ENCODE measurements around the gene KCNK2. TPM values are rescaled to one million over a fixed set of nuclear protein-coding genes. Genes with fewer than 3 reads are reported as not detected.

Gene KCNK2
- total and polyA plus RNA-seq, 2 experiments from 2014 or later, result 1.8 to 4.1 TPM

DNA sequence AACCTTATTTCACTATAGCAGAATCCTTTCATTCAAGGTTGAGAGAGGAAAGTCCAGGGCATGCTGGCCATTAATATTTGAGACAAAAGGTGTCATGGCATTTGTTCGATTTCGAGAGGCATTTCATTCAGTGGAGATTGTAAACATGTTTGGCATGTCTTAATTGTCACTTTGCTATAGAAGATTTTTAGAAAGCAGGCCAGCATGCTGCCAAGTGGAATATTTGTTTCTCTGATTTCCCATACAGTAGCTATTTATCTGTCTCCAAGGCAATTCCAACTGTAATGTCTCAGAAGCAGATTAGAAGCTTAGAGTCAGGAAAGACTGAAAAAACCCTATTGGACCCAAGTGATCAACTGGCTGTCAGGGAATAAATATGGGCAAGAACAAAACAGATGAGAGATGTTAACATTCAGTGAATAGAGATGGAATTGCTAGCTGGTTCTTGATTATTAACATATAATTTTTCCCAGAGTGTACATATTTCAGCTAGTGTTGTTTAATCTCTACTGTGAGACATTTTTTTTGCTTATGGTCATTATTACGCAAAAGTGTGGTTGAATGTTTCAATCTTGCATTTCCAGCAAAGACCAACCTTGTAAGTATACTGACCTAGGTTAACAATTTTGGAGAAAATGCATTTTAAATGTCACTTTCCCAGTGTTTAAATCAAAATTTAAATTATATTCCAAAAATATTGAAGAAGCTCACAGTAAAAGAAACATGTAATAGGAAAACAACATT lies 174.6 kb downstream of the KCNK2 start:
- Histone ChIP-seq H3K79me2 (no peaks in the 10 kb centered on the region), H4K20me1 (ENCODE audit: insufficient read depth, poor library complexity, severe bottlenecking) (no peaks in the 10 kb centered on the region), H3K9me3 (ENCODE audit: low read depth) (no peaks in the 10 kb centered on the region), H3K27me3 (no peaks in the 10 kb centered on the region), H3K36me3 (replicated peaks; ENCODE audit: insufficient read depth, low read depth) (no peaks in the 10 kb centered on the region), H3K9me2 (replicated peaks; ENCODE audit: insufficient read depth) (no peaks in the 10 kb centered on the region), H3K4me3 (no peak overlapping the region), H3K4me2 (no peak overlapping the region), H3K27ac (no peak overlapping the region), H3K4me1 (ENCODE audit: insufficient read depth) (no peaks in the 10 kb centered on the region), H2AFZ (no peak overlapping the region)
- TF ChIP-seq, protein P1, sequence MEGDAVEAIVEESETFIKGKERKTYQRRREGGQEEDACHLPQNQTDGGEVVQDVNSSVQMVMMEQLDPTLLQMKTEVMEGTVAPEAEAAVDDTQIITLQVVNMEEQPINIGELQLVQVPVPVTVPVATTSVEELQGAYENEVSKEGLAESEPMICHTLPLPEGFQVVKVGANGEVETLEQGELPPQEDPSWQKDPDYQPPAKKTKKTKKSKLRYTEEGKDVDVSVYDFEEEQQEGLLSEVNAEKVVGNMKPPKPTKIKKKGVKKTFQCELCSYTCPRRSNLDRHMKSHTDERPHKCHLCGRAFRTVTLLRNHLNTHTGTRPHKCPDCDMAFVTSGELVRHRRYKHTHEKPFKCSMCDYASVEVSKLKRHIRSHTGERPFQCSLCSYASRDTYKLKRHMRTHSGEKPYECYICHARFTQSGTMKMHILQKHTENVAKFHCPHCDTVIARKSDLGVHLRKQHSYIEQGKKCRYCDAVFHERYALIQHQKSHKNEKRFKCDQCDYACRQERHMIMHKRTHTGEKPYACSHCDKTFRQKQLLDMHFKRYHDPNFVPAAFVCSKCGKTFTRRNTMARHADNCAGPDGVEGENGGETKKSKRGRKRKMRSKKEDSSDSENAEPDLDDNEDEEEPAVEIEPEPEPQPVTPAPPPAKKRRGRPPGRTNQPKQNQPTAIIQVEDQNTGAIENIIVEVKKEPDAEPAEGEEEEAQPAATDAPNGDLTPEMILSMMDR (IDR thresholded peaks at IDR 0.05; ENCODE audit: poor library complexity), result no peak
- TF ChIP-seq EZH2phosphoT487 (IDR thresholded peaks at IDR 0.05; ENCODE audit: low read depth, severe bottlenecking, unreplicated experiment) (no peak), EZH2 (IDR thresholded peaks at IDR 0.05; ENCODE audit: borderline replicate concordance) (no peak)
- DNase-seq (ENCODE audit: low spot score), result no peak
- WGBS (ENCODE audit: low lambda C conversion rate, missing lambda C conversion rate), result 90% methylated on average over 3 of the region's 3 CpGs

DNA sequence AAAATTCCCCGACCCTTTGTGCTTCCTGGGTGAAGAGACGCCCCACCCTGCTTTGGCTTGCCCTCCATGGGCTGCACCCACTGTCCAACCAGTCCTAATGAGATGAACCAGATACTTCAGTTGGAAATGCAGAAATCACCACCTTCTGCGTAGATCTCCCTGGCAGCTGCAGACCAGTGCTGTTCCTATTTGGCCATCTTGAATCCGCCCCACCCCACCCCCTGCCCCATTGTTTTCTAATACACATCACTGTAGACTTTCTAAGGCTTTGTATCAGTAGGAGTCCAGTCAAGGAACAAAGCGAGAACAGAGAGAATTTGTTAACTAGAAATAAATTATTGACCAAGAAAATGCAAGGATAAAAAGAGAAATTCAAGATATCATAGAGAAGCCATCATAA lies 178.2 kb downstream of the KCNK2 start:
- DNase-seq (ENCODE audit: low spot score), result no peak
- H2AFZ ChIP-seq, result no peak overlapping the region
- H3K27ac ChIP-seq, result no peak overlapping the region
- H3K27me3 ChIP-seq, result no peaks in the 10 kb centered on the region
- no peaks in the 10 kb centered on the region for H3K4me1 ChIP-seq (ENCODE audit: insufficient read depth)
- no peaks in the 10 kb centered on the region for H3K36me3 ChIP-seq (replicated peaks; ENCODE audit: insufficient read depth, low read depth)
- 94% methylated on average over 5 of the region's 5 CpGs for WGBS (ENCODE audit: low lambda C conversion rate, missing lambda C conversion rate)
- no peak overlapping the region for H3K4me2 ChIP-seq
- H4K20me1 ChIP-seq (ENCODE audit: insufficient read depth, poor library complexity, severe bottlenecking), result no peaks in the 10 kb centered on the region
- H3K79me2 ChIP-seq, result no peaks in the 10 kb centered on the region
- H3K9me3 ChIP-seq (ENCODE audit: low read depth), result no peaks in the 10 kb centered on the region
- H3K4me3 ChIP-seq, result no peak overlapping the region
- H3K9me2 ChIP-seq (replicated peaks; ENCODE audit: insufficient read depth), result no peaks in the 10 kb centered on the region
- TF ChIP-seq, protein P1 (IDR thresholded peaks at IDR 0.05; ENCODE audit: poor library complexity), result no peak
- TF ChIP-seq EZH2 (IDR thresholded peaks at IDR 0.05; ENCODE audit: borderline replicate concordance) (no peak), EZH2phosphoT487 (IDR thresholded peaks at IDR 0.05; ENCODE audit: low read depth, severe bottlenecking, unreplicated experiment) (no peak)

DNA sequence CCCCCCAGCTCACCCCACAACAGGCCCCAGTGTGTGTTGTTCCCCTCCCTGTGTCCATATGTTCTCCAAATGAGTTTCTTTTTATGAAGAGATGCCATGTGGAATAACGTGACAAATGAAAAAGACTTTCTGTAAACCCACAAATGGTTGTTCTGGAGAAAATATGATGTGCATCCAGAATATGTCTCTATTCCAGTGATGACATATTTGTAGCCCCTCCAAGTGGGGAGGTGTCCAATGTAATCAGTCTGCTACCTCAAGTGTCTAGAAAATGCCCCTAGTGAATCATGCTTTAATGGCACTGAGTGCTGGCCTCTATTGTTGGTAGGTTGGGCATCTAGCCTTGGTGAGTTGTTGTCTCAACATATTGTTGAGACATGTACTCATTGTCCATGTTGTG lies 179.6 kb downstream of the KCNK2 start:
- Histone ChIP-seq H3K36me3 (replicated peaks; ENCODE audit: insufficient read depth, low read depth) (no peaks in the 10 kb centered on the region), H3K4me2 (no peak overlapping the region), H3K79me2 (no peaks in the 10 kb centered on the region), H3K4me3 (no peak overlapping the region), H3K4me1 (ENCODE audit: insufficient read depth) (no peaks in the 10 kb centered on the region), H2AFZ (no peak overlapping the region), H3K27me3 (no peaks in the 10 kb centered on the region), H4K20me1 (ENCODE audit: insufficient read depth, poor library complexity, severe bottlenecking) (no peaks in the 10 kb centered on the region), H3K27ac (no peak overlapping the region), H3K9me3 (ENCODE audit: low read depth) (no peaks in the 10 kb centered on the region), H3K9me2 (replicated peaks; ENCODE audit: insufficient read depth) (no peaks in the 10 kb centered on the region)
- TF ChIP-seq, protein P1 (IDR thresholded peaks at IDR 0.05; ENCODE audit: poor library complexity), result no peak
- TF ChIP-seq EZH2 (IDR thresholded peaks at IDR 0.05; ENCODE audit: borderline replicate concordance) (no peak), EZH2phosphoT487 (IDR thresholded peaks at IDR 0.05; ENCODE audit: low read depth, severe bottlenecking, unreplicated experiment) (no peak)
- 100% methylated on average over 1 of the region's 1 CpG for WGBS (ENCODE audit: low lambda C conversion rate, missing lambda C conversion rate)
- no peak for DNase-seq (ENCODE audit: low spot score)

Data from hepatocyte (in vitro differentiated cells).